SK-MEL-5 (cell line): ENCODE results near the gene LDB2. TPM values are rescaled to one million over a fixed set of nuclear protein-coding genes. Genes with fewer than 3 reads are reported as not detected.

Source experiments
- DNase-seq: peaks from one replicate; pipeline ENCODE4 v3.0.0-alpha.2; 2016; ENCODE audit warnings: low read depth, low spot score
- in situ Hi-C: cut with HindIII; loops from 2 replicates; pipeline ENCODE4 v1.10.0; 2016; ENCODE audit warnings: low sequenced_read_pairs, high pct_unique_total_duplicates, low pct_unique_long_range_greater_than_20kb
- total RNA-seq: library from RNA; depleted of rRNA; stranded (reverse); fragments of >200 nt; shearing (Covaris generic); gene quantifications from 2 replicates; pipeline ENCODE4 v1.2.3, GENCODE V29; 2014

The LDB2 gene
- total RNA-seq, 1 experiment from 2014 or later, result 0.61 TPM

- DNase-seq, result no peak
- in situ Hi-C loops, result no loop called here
These were observed 115.3 kb downstream of the LDB2 start for GRCh38 chr4:16783119-16783518.

GRCh38 chr4:16779028-16779675 is 119.3 kb downstream of the LDB2 start:
- DNase-seq, result no peak
- in situ Hi-C loops, result no loop called here

- in situ Hi-C loops, result no loop called here
- DNase-seq, result no peak
These were observed 120.7 kb downstream of the LDB2 start for GRCh38 chr4:16777726-16778125.

- in situ Hi-C loops, result no loop called here
- no peak for DNase-seq
These were observed 122.9 kb downstream of the LDB2 start for GRCh38 chr4:16775411-16776154.

- DNase-seq, result no peak
- in situ Hi-C loops, result no loop called here
These were observed 126.0 kb downstream of the LDB2 start for GRCh38 chr4:16772366-16772850.

- in situ Hi-C loops, result no loop called here
These were observed 127.6 kb downstream of the LDB2 start for GRCh38 chr4:16770710-16771285.

GRCh38 chr4:16767861-16768260 is 130.6 kb downstream of the LDB2 start:
- DNase-seq, result no peak
- in situ Hi-C loops, result no loop called here

More at GRCh38 chr4:16770710-16771285, 127.6 kb downstream of the LDB2 start:
- no peak for DNase-seq

GRCh38 chr4:16767251-16767650 is 131.2 kb downstream of the LDB2 start:
- in situ Hi-C loops, result no loop called here

GRCh38 chr4:16765546-16765945 is 132.9 kb downstream of the LDB2 start:
- no peak for DNase-seq
- in situ Hi-C loops, result no loop called here

More at GRCh38 chr4:16767251-16767650, 131.2 kb downstream of the LDB2 start:
- peak; percentile 19 for DNase-seq

- DNase-seq, result peak; percentile 56
- in situ Hi-C loops, result no loop called here
These were observed 133.8 kb downstream of the LDB2 start for GRCh38 chr4:16764622-16765021.

GRCh38 chr4:16760617-16761363 is 137.7 kb downstream of the LDB2 start:
- in situ Hi-C loops, result no loop called here
- no peak for DNase-seq

GRCh38 chr4:16759931-16760582 is 138.4 kb downstream of the LDB2 start:
- in situ Hi-C loops, result no loop called here

GRCh38 chr4:16758816-16759215 is 139.6 kb downstream of the LDB2 start:
- no peak for DNase-seq
- in situ Hi-C loops, result no loop called here

More at GRCh38 chr4:16759931-16760582, 138.4 kb downstream of the LDB2 start:
- DNase-seq, result no peak

- in situ Hi-C loops, result no loop called here
These were observed 140.2 kb downstream of the LDB2 start for GRCh38 chr4:16758255-16758654.

GRCh38 chr4:16757080-16757521 is 141.3 kb downstream of the LDB2 start:
- in situ Hi-C loops, result no loop called here
- no peak for DNase-seq

More at GRCh38 chr4:16758255-16758654, 140.2 kb downstream of the LDB2 start:
- DNase-seq, result no peak

GRCh38 chr4:16754104-16754503 is 144.3 kb downstream of the LDB2 start:
- in situ Hi-C loops, result no loop called here

GRCh38 chr4:16752150-16752549 is 146.3 kb downstream of the LDB2 start:
- in situ Hi-C loops, result no loop called here
- DNase-seq, result peak; percentile 32

More at GRCh38 chr4:16754104-16754503, 144.3 kb downstream of the LDB2 start:
- DNase-seq, result no peak
